NCI-H524 treated with DMSO at 0.1 percent for 48 hours (cell line): Measurements from ENCODE around the gene HIPK1.
"Not testable (repeated sequence)": the region's sequence is repeated elsewhere in the genome, so short reads cannot be mapped to it uniquely, and the experiment has no call there.

Experiments
- DNase-seq: peaks from one replicate; lab custom pipeline; 2025; lab: John Stamatoyannopoulos, UW

HIPK1 gene

DNA sequence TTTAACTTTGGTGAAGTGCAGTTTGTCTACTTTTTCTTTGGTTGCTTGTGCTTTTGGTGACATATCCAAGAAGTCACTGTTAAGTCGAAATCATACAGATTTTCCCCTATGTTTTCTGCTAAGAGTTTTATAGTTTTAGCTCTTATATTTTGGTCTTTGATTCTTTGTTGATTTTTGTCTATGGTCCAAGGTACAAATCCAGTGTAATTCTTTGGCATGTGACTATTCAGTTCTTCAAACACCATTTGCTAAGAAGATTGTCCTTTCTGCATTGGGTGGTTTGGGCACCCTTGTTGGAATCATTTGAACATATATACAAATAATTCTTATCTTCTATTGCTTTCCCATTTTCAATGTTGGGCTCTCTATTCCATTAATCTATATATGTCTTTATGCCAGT, 16.2 kb downstream of the HIPK1 start:
- DNase-seq = no peak

DNA sequence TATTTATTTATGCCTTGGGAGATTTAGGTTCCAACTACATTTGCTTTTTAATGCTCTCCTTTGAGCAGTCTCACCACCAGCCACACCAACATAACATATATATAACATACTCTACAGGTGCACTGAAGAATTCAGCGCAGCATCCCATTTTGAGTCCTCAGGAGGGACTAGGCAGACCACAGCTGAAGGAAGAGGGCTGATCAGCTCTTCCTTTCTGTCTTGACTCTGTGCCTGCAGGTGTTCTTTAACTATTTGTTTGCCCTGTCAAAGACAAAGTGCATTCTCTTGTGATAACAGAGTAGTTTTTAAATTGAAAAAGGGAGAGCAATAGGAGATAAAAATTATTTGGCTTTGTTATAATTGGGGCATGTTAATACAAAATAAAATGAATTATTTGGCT, 17.0 kb downstream of the HIPK1 start:
- DNase-seq = no peak

DNA sequence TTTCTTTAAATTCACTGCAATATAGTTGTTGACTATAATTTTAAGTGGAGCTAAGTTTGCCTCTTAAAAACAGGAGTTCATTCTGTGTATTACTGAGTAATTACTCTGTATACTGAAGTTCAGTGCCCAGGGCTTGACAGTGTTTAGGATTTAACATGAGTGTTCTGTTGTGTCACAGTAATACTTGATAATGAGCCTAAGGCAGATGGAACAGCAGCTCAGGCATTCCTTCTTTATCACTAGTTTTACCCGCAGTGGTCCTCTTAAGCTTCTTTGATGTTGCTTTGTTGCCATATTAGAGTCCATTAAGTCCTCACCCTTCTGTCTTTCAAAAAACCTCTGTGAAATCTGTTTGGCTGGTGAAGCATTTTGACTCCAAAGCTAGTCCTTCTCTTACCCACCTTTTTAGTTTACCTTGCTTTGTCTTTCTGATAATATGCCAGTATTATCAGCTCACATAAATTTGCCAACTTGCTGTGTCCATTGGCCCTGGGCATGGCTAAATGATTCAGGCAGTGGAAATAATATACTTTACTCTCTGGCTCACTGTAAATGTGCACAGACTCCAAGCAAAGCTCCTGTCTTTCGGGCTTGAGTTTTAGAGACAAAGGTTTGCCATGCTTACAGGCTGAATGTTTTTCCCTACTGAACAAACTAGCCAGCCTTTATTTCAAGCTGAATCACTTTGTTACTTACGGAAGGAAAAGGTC, 17.7 kb downstream of the HIPK1 start:
- DNase-seq = peak; percentile 91

DNA sequence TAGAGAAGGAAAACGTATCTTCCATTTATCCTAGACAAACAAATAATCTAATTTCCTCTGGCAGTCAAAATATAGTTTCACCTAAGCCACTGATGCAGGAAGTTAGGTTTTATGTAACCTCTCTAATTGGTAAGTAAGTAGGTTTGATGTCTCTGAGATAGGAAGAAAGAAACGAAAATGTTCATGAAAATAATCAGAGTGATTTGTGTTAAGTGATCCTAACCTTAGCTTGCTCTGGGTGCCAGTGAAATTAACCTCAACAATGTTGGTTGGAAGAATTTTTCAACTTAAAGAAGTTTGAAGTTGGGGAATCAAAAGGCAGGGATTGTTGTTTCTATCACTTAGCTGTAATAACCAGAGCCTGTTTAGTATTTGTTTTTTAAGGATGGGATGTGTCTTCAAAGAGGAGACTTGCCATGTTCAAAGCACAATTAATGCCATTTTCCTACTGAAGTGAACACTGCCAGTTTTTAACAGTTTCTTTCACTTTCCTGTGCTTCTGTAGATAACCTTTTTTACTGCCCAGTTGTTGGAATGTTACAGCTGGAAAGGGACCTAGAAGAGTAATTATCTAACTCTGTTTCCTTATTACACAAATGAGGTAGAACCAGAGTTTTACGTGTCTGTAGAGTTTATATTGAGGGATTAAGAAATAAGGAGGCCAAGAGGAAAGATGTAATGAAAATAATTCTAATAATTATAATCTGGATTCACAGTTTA, 18.4 kb downstream of the HIPK1 start:
- DNase-seq = no peak

DNA sequence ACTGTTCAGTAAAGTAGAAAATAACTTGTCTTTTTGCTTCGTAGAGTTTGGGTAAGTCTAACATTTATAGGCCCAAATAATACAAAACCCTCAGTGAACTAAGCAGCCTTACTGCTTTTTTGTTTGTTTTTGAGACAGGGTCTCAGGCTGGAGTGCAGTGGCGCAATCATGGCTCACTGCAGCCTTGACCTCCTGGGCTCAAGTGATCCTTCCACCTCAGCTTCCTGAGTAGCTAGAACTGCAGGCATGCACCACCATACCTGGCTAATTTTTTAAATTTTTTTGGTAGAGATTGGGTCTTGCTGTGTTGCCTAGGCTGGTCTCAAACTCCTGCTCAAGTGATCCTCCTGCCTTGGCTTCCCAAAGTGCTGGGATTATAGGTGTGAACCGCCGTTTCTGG, 19.0 kb downstream of the HIPK1 start:
- not testable (repeated sequence) for DNase-seq

DNA sequence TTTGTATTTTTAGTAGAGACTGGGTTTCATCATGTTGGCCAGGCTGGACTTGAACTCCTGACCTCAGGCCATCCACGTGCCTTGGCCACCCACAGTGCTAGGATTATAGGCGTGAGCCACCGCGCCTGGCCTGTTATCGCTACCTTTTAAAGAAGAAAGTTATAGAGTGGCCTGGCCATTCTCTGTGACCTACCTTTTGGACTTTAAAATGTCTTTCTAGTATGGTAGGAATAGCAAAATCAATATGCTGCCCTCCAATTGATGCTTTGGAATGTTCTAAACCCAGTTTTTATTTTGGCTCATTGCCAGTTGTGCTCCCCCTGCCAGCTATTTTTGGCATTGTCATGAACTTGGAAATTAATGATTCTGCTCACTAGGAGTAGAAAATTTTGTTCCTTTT, 19.9 kb downstream of the HIPK1 start:
- no peak for DNase-seq

DNA sequence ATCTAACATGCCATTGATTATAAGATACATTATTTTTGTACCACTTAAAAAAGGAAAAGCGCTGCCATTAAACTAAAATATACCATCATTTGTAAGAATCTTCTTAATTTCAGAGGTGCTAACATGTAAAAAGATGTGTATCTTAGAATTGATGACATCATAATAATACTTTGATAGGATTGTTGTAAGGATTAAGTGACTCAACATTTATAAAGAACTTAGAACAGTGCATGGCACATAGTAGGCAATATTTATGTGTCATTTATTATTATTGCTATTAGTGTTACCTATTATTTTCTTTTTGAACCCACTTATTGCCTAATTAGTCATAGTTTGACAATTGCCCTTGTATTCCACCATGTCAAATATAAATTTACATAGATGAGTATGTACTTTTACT, 21.8 kb downstream of the HIPK1 start:
- no peak for DNase-seq

DNA sequence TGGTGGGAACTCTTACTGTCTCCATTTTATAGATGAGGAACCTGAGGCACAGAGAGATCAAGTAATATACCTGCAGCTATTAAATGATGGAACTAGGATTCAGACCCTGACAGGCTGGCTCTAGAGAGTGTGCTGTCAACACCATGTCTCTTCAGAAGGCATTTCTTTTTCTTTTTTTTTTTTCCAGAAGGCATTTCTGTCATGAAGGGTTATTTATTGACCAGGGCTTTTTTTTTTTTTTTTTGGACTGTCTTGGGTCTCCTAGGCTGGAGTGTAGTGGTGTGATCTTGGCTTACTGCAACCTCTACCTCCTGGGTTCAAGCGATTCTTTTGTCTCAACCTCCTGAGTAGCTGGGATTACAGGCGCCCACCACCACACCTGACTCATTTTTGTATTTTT, 22.6 kb downstream of the HIPK1 start:
- DNase-seq = no peak

DNA sequence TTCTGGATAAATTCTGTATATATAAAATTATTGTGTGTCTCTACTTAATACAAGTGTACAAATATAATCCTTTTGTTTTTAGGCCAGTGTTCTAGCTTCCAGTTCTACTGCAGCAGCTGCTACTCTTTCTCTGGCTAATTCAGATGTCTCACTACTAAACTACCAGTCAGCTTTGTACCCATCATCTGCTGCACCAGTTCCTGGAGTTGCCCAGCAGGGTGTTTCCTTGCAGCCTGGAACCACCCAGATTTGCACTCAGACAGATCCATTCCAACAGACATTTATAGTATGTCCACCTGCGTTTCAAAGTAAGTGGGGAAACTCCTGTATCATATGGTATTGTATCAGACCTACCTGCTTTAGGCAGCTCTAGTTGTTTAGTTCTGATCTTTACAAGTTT, 28.9 kb downstream of the HIPK1 start:
- no peak for DNase-seq

DNA sequence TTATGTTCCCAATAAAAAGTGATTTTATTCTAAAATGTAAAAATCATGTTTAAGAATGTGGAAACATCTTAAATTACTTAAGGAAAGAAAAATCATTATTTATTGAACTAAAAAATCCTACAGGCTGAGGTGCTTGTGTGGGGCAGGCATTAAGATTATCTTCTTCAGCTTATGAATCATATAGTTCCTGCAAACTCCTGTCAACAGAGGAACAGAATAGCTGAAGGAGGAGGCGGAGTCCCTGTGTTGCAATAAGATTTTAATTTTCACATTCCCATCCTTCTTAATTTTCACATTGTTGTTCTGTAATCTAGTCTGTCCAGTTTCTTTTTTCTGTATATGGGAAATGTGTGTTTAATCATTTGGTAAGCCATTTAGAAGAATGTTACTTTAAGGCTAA, 29.6 kb downstream of the HIPK1 start:
- DNase-seq = no peak

DNA sequence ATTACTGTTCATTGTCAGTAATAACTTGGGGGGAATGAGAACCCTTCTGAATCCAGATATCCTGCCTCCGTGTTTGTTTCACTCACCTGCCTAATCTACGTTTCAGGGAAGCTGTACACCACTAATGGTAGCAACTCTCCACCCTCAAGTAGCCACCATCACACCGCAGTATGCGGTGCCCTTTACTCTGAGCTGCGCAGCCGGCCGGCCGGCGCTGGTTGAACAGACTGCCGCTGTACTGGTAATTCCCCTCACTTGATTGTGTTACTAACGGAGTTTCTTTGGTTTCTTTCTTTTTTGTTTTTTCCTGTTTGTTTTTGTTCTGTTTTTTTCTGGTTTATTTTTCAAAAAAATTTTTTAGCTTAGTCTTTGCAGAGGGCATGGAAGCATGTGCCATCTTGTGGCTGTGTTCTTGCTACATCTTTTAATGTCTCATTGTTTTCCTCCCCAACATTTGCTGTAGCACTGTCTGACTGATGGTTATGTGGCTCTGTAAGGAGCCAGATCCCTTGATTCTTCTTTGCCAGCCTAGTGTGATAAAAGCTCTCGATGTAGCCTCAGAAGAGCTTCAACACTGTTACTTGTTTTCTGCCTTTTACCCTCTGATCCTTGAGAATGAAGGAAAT, 34.3 kb downstream of the HIPK1 start:
- no peak for DNase-seq

DNA sequence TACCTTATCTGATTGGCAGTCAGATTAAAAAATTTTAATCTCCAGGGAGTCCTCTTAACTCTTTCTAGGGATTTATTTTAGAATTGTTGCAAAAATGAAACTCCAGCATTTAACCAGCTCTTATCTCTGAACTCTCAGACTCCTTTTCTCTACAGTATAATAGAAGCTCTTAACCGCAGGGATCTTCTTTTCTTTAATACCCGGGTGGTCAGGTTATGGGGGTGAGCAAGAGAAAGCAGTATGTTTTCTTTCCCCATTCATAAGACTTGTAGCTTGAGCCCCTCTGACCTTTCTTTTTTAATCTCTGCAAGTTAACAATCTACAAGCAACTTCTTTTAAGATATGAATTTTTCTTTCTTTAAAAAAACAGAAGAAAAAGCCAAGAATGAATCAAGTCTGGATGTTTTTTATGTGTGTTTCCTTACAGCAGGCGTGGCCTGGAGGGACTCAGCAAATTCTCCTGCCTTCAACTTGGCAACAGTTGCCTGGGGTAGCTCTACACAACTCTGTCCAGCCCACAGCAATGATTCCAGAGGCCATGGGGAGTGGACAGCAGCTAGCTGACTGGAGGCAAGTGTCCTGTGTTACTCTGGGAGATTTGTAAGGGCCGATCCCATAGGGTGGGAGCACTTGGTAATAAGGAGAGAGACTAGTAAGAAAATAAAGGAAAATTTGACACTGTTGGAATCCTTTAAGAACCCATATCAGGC, 36.7 kb downstream of the HIPK1 start:
- DNase-seq = no peak

DNA sequence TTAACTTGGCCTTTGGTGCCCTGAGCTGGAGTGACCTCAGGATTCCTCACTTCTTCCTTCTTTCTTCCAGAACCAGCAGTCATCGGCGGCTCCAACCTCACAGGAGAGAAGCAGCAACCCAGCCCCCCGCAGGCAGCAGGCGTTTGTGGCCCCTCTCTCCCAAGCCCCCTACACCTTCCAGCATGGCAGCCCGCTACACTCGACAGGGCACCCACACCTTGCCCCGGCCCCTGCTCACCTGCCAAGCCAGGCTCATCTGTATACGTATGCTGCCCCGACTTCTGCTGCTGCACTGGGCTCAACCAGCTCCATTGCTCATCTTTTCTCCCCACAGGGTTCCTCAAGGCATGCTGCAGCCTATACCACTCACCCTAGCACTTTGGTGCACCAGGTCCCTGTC, 43.8 kb downstream of the HIPK1 start:
- DNase-seq = no peak

DNA sequence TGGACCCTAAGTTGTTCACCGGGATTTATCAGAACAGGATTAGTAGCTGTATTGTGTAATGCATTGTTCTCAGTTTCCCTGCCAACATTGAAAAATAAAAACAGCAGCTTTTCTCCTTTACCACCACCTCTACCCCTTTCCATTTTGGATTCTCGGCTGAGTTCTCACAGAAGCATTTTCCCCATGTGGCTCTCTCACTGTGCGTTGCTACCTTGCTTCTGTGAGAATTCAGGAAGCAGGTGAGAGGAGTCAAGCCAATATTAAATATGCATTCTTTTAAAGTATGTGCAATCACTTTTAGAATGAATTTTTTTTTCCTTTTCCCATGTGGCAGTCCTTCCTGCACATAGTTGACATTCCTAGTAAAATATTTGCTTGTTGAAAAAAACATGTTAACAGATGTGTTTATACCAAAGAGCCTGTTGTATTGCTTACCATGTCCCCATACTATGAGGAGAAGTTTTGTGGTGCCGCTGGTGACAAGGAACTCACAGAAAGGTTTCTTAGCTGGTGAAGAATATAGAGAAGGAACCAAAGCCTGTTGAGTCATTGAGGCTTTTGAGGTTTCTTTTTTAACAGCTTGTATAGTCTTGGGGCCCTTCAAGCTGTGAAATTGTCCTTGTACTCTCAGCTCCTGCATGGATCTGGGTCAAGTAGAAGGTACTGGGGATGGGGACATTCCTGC, 46.2 kb downstream of the HIPK1 start:
- no peak for DNase-seq

DNA sequence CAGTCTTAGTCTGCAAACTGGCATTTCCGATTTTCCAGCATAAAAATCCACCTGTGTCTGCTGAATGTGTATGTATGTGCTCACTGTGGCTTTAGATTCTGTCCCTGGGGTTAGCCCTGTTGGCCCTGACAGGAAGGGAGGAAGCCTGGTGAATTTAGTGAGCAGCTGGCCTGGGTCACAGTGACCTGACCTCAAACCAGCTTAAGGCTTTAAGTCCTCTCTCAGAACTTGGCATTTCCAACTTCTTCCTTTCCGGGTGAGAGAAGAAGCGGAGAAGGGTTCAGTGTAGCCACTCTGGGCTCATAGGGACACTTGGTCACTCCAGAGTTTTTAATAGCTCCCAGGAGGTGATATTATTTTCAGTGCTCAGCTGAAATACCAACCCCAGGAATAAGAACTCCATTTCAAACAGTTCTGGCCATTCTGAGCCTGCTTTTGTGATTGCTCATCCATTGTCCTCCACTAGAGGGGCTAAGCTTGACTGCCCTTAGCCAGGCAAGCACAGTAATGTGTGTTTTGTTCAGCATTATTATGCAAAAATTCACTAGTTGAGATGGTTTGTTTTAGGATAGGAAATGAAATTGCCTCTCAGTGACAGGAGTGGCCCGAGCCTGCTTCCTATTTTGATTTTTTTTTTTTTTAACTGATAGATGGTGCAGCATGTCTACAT, 47.6 kb downstream of the HIPK1 start:
- DNase-seq = no peak

DNA sequence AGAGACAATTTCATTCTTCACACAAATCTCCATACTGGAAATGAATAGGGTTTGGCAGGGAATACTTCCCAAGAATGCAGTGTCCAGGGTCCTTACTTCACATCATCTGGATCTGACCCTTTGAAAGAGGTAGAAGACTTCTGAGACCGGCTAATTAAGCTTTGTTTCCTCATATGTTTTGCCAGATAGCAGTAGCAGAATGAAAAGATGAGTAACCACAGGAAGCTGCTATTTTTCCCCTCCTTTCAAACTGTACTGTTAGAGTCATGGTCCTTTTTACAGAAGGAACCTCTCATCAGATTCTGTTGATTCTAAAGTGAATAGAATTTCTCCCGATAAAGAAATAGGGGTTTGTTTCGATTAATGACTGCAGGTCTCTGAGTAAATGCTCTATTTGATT, 48.8 kb downstream of the HIPK1 start:
- DNase-seq = no peak

DNA sequence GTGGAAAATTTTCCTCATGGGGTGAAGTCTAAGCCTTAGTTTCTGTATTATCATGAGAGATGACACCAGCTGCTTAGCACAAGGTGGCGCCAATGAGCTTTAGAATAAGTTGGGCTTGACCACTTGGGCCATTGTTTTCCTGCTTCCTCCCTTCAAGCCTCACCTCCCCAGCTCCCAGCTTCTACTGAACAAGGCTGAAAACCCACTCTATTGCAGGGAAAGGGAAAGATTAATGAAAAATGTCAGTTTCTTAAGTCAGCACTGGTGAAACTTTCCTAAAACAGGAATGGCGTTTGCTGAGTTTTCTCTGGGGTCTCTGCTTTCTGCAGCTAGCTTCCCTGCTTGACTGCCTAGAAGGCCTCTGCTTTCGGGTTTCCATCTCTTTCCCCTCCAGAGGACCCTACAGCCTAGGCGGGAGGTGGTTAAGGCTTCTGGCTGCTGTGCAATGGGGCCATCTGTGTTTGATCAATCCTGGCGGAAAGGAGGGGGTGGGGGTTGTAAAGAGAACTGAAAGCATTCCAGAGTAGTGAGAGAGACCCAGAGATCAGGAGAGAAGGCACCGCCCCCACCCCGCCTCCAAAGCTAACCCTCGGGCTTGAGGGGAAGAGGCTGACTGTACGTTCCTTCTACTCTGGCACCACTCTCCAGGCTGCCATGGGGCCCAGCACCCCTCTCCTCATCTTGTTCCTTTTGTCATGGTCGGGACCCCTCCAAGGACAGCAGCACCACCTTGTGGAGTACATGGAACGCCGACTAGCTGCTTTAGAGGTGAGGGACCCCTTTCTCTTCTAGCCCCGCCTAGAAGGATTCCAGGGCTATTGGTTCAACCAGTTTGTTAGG, 50.0 kb downstream of the HIPK1 start, which contains the start of gene OLFML3:
Gene OLFML3, plus strand, starts transcription at position 612 of the 840 bp plus-strand sequence. Its CDS starts 43 bp downstream, at position 655.
- no peak for DNase-seq

DNA sequence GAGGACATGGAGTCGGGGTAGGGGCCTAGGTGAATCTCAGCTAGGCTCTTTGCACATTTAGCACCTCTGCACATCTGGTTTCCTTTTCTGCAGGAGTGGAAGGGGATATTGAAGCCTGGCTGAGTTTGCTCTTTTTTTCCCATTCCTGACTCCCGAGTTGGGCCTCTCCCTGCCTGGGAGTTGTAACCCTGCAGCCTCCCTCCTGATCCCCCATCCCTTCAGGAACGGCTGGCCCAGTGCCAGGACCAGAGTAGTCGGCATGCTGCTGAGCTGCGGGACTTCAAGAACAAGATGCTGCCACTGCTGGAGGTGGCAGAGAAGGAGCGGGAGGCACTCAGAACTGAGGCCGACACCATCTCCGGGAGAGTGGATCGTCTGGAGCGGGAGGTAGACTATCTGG, 51.0 kb downstream of the HIPK1 start:
- no peak for DNase-seq

DNA sequence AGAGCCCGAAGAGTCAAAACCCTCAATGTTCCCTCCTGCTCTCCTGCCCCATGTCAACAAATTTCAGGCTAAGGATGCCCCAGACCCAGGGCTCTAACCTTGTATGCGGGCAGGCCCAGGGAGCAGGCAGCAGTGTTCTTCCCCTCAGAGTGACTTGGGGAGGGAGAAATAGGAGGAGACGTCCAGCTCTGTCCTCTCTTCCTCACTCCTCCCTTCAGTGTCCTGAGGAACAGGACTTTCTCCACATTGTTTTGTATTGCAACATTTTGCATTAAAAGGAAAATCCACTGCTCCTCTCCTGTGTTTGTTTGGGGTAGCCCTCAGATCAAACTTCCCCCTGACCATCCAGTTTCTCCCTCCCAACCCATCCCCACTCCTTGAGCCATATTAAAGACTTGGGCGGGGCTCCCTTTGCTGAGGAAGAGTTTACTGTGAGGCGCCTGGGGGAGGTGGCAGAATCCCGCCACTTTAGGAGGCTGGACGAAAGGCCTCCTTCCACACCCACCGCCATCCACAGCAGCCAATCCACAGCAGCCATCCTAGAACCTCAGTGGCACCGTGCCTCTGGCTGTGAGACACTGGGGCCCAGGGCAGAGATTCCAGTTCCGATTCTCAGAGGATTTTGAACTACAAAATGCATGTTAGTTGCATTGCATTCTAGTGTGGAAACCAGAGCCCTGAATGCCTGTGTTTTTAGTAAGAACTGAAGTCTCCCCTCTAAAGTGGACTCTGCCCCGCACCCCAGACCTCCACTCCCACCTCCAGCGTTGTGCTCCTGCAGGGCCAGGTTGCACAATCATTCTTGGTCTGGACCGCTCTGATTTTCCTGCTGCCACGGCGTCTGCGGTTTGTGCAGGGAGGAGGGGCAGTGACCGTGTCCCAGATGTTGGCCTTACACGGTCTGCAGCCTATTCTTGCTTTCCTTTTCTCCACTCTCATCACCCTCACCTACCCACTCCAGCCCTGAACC, 53.1 kb downstream of the HIPK1 start:
- no peak for DNase-seq
